DOHH2 (cell line): Measurements from ENCODE around the gene RPS27.

Experiments
- H3F3A ChIP-seq: fragments of 200-600 bp; sonication (generic), shearing (Covaris generic); 2 replicates; pipeline ENCODE4 v1.6.0; 2016; ENCODE audit warnings: antibody characterized with exemption, mild to moderate bottlenecking; ENCODE audit not compliant: control insufficient read depth, insufficient read depth
- H3K27ac ChIP-seq: fragments of 200-600 bp; sonication (generic); 2 replicates; pipeline ENCODE4 v1.5.1; 2014; ENCODE audit warnings: low read depth, mild to moderate bottlenecking, low read length, moderate library complexity
- H3K27me3 ChIP-seq: fragments of 200-600 bp; sonication (generic); 2 replicates; pipeline ENCODE4 v1.6.1; 2014; ENCODE audit warnings: mild to moderate bottlenecking, low read length, mixed read lengths; ENCODE audit not compliant: control insufficient read depth
- H3K36me3 ChIP-seq: fragments of 200-600 bp; sonication (generic); 2 replicates; pipeline ENCODE4 v1.6.1; 2014; ENCODE audit warnings: mild to moderate bottlenecking, low read length, moderate library complexity, mixed read lengths; ENCODE audit not compliant: control insufficient read depth
- H3K4me1 ChIP-seq: fragments of 200-600 bp; sonication (generic); 2 replicates; pipeline ENCODE4 v1.6.1; 2014; ENCODE audit warnings: mild to moderate bottlenecking, low read length, mixed read lengths; ENCODE audit not compliant: control insufficient read depth
- H3K4me2 ChIP-seq: fragments of 200-600 bp; sonication (generic); 2 replicates; pipeline ENCODE4 v1.6.0; 2014; ENCODE audit warnings: mild to moderate bottlenecking, low read length, moderate library complexity
- H3K4me3 ChIP-seq: fragments of 200-600 bp; sonication (generic); 2 replicates; pipeline ENCODE4 v1.5.1; 2014; ENCODE audit warnings: mild to moderate bottlenecking, low read length, mixed read lengths
- H3K79me2 ChIP-seq: fragments of 200-600 bp; sonication (generic); 2 replicates; pipeline ENCODE4 v1.6.1; 2014; ENCODE audit warnings: mild to moderate bottlenecking, low read length, mixed read lengths; ENCODE audit not compliant: control insufficient read depth
- H3K9me2 ChIP-seq: fragments of 200-600 bp; sonication (generic); replicated peaks from 2 replicates; pipeline ENCODE4 v1.6.1; 2014; ENCODE audit warnings: mild to moderate bottlenecking, low read length, mixed read lengths; ENCODE audit not compliant: control insufficient read depth
- H3K9me3 ChIP-seq: fragments of 200-600 bp; sonication (generic); 2 replicates; pipeline ENCODE4 v1.6.1; 2014; ENCODE audit warnings: antibody characterized with exemption, low read length, mixed read lengths; ENCODE audit not compliant: control insufficient read depth, insufficient read depth
- H4K20me1 ChIP-seq: fragments of 200-600 bp; sonication (generic); 2 replicates; pipeline ENCODE4 v1.6.0; 2014; ENCODE audit warnings: low read depth, mild to moderate bottlenecking, antibody characterized with exemption, low read length, moderate library complexity; ENCODE audit not compliant: control insufficient read depth, insufficient read depth
- CTCF ChIP-seq: fragments of 200-600 bp; sonication (generic); IDR thresholded peaks from one replicate; pipeline ENCODE4 v1.5.1; 2014; ENCODE audit warnings: antibody characterized with exemption, mild to moderate bottlenecking, low read depth, low read length; ENCODE audit not compliant: poor library complexity, severe bottlenecking
- EZH2phosphoT487 ChIP-seq: fragments of 200-600 bp; sonication (generic); IDR thresholded peaks from 2 replicates; pipeline ENCODE4 v1.6.1; 2017; ENCODE audit warnings: borderline replicate concordance, mild to moderate bottlenecking, antibody characterized with exemption, low read length, moderate library complexity, mixed read lengths

The RPS27 gene

DNA sequence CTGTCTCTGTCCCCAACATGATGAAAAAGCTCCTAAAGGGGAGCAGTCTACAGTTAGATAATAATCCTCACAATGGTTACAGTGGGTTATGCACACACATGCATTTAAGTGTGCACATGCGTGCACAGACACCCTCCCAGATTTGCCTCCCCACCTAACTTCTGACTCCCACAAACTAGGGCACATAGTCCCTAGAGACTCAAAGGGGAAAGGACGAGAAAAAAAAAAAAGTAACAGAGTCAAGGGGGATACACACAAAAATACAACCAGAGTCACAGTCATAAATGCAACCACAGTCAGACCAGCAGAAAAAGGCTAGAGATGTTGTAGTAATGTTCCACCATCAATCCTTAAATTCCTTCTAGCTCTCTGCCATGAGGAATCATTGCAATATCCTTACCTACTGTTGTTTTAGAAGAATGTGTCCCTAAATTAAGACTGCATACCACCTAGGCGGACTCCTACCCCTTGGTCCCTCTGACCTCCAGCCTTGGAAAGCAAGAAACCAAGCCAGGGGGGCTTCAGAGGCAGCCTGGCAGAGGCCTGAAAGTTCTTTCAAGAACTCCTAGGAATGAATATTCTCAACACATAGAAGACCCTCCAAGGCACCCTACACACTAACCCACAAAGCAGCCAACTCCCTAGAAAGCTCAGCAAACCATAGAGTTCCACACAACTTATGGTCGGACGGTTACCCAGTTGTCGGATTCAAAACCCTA lies 33.4 kb upstream of the RPS27 start:
- Histone ChIP-seq H3K9me2 (no peaks in the 10 kb centered on the region), H3K36me3 (peaks cover 80% of the 10 kb centered on the region), H4K20me1 (peaks cover 19% of the 10 kb centered on the region; the same call in 1 of the 2 replicates), H3K4me2 (peak overlapping the region; percentile 93), H3F3A (peaks cover 3% of the 10 kb centered on the region; the same call in 1 of the 2 replicates), H3K9me3 (no peaks in the 10 kb centered on the region), H3K79me2 (peaks cover 68% of the 10 kb centered on the region), H3K27me3 (no peaks in the 10 kb centered on the region), H3K27ac (peak overlapping the region; percentile 83), H3K4me3 (peak overlapping the region; percentile 95), H3K4me1 (peaks cover 52% of the 10 kb centered on the region)
- TF ChIP-seq CTCF (no peak), EZH2phosphoT487 (no peak)

- H4K20me1 ChIP-seq: peaks cover 19% of the 10 kb centered on the region; the same call in 1 of the 2 replicates
- peaks cover 68% of the 10 kb centered on the region for H3K79me2 ChIP-seq
- H3F3A ChIP-seq: peaks cover 3% of the 10 kb centered on the region; the same call in 1 of the 2 replicates
- H3K4me1 ChIP-seq: peaks cover 58% of the 10 kb centered on the region
- TF ChIP-seq EZH2phosphoT487 (no peak), CTCF (no peak)
- no peaks in the 10 kb centered on the region for H3K27me3 ChIP-seq
- H3K4me2 ChIP-seq: peak overlapping the region; percentile 93
- H3K4me3 ChIP-seq: peak overlapping the region; percentile 95
- peak overlapping the region; percentile 83 for H3K27ac ChIP-seq
- H3K9me3 ChIP-seq: no peaks in the 10 kb centered on the region
- peaks cover 79% of the 10 kb centered on the region for H3K36me3 ChIP-seq
- no peaks in the 10 kb centered on the region for H3K9me2 ChIP-seq
Observed at GRCh38 chr1:153957744-153958110, 32.8 kb upstream of the RPS27 start.

DNA sequence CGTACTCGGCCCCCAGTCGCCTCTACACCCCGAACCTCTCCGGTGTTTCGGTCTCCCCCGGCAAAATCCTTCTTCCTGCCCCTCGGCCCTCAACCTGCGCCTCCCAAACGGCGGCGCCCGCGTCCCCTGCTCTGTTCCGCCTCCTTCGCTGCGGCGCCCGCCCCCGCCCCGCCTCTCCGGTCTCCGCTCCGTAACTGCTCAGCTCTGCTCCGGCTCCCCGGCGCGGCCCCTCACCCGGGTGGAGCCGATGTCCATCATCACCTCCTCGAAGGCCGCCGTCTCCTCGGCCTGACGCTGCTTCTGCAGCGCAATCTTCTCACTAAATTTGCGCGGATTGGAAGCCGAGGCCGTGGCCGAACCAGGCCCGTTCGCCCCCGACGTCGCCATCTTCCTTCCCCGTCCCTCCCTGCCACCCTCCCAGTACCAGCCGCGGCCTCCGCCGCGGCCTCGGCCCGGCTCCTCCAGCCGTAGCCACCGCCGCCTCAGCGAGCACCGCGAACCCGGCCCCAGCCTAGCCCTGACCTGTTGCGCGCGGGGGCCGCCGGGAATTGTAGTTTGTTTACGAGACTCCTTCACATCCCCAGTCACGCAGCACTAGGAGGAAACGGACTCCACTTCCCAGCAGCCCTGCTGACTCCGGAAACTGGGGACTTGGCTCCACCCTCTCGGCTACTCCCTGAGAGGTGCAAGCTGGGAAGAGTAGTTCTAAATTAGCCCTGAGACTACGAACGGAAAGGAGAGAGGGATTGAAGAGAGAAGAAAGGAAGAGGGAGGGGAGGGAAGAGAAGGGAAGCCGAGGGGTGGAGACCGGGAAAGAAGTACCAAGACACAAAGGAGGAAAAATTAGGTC lies 32.2 kb upstream of the RPS27 start, which contains the start of gene CRTC2:
CRTC2 (minus strand) TSS at position 502 of the 850 bp plus-strand sequence; CDS start at position 387, 115 bp downstream.
- peaks cover 58% of the 10 kb centered on the region for H3K4me1 ChIP-seq
- H3K79me2 ChIP-seq: peaks cover 72% of the 10 kb centered on the region
- H3K4me2 ChIP-seq: peak within 1 kb of the TSS; percentile 93
- peaks cover 19% of the 10 kb centered on the region; the same call in 1 of the 2 replicates for H4K20me1 ChIP-seq
- TF ChIP-seq EZH2phosphoT487 (no peak), CTCF (peak; percentile 51)
- peak within 1 kb of the TSS; percentile 83 for H3K27ac ChIP-seq
- no peaks in the 10 kb centered on the region for H3K27me3 ChIP-seq
- no peaks in the 10 kb centered on the region for H3K9me3 ChIP-seq
- peaks cover 78% of the 10 kb centered on the region for H3K36me3 ChIP-seq
- H3K9me2 ChIP-seq: no peaks in the 10 kb centered on the region
- peak within 1 kb of the TSS; percentile 95 for H3K4me3 ChIP-seq
- peaks cover 3% of the 10 kb centered on the region; the same call in 1 of the 2 replicates for H3F3A ChIP-seq
